Measurements from ENCODE around the gene RIPPLY3.

Gene RIPPLY3

GRCh38 chr21:37055271-37055855 is 48.9 kb downstream of the RIPPLY3 start:
- no peak for DNase-seq (ENCODE audit: low read depth)
- H3K4me3 ChIP-seq (ENCODE audit: control insufficient read depth, low read depth, low read length): no peak overlapping the region
- TF ChIP-seq CTCF (IDR thresholded peaks at IDR 0.05; ENCODE audit: control insufficient read depth, insufficient read depth, low read depth, low read length, missing control alignments): no peak

GRCh38 chr21:37057614-37058013 is 51.1 kb downstream of the RIPPLY3 start:
- no peak overlapping the region for H3K4me3 ChIP-seq (ENCODE audit: control insufficient read depth, low read depth, low read length)
- DNase-seq (ENCODE audit: low read depth): no peak
- TF ChIP-seq CTCF (IDR thresholded peaks at IDR 0.05; ENCODE audit: control insufficient read depth, insufficient read depth, low read depth, low read length, missing control alignments): no peak

DNA sequence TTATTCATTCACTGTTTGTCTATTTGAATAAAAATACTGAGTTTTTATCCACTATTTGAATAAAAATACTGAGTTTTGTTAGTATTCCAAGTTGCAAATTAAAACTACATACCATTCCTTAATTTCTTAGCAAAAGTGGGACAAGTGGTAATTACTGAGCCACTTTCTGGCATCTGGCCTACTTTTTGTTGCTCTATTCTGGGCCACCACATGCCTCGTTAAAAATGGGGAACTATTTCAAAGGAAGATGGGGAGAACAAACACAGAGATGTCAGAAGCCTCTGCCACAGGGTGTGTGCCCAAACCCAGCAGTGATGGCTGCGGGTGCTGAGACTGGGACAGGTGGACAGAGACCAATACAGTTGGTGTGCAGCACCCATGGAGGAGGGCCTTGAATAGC is 51.8 kb downstream of the RIPPLY3 start:
- TF ChIP-seq CTCF (IDR thresholded peaks at IDR 0.05; ENCODE audit: control insufficient read depth, insufficient read depth, low read depth, low read length, missing control alignments): no peak
- no peak for DNase-seq (ENCODE audit: low read depth)
- no peak overlapping the region for H3K4me3 ChIP-seq (ENCODE audit: control insufficient read depth, low read depth, low read length)

- H3K4me3 ChIP-seq (ENCODE audit: control insufficient read depth, low read depth, low read length): no peak overlapping the region
- TF ChIP-seq CTCF (IDR thresholded peaks at IDR 0.05; ENCODE audit: control insufficient read depth, insufficient read depth, low read depth, low read length, missing control alignments): no peak
- no peak for DNase-seq (ENCODE audit: low read depth)
These were observed 52.7 kb downstream of the RIPPLY3 start for GRCh38 chr21:37059181-37059580.

DNA sequence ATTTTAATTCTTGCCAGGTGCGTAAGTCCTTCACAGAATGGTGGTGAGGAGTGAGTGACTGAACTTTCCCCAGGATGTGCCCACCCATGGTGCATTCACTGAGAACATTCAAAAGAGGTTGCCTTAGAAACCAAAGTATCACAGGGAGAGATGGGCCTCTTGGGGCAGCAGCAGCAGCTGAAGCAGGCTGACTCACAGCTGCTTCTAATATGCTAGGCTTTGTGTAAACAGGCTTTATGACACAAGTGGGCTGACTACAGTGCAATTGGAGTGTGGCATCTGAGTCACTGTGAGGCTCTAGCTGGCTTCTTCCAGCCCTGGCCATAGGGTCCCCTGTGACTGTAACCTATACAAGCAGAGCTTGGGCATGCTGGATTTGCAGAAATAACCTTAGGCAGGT is 53.8 kb downstream of the RIPPLY3 start:
- peak; percentile 88 for DNase-seq (ENCODE audit: low read depth)
- TF ChIP-seq CTCF (IDR thresholded peaks at IDR 0.05; ENCODE audit: control insufficient read depth, insufficient read depth, low read depth, low read length, missing control alignments): peak; percentile 22
- H3K4me3 ChIP-seq (ENCODE audit: control insufficient read depth, low read depth, low read length): no peak overlapping the region

GRCh38 chr21:37061926-37062592 is 55.6 kb downstream of the RIPPLY3 start:
- peak; percentile 23 for DNase-seq (ENCODE audit: low read depth)

More at GRCh38 chr21:37061926-37062592, 55.6 kb downstream of the RIPPLY3 start:
- H3K4me3 ChIP-seq (ENCODE audit: control insufficient read depth, low read depth, low read length): no peak overlapping the region
- no peak for TF ChIP-seq CTCF (IDR thresholded peaks at IDR 0.05; ENCODE audit: control insufficient read depth, insufficient read depth, low read depth, low read length, missing control alignments)
